CD4-positive, alpha-beta T cell treated with Interleukin-15 for 1 hour (primary cell): Measurements from ENCODE around the gene TFEC.

ENCODE experiments used
- DNase-seq: peaks from one replicate; pipeline ENCODE4 v3.0.0-alpha.2; 2020

The TFEC gene

GRCh38 chr7:115920367-115920766 lies 110.2 kb downstream of the TFEC start:
- DNase-seq: no peak

GRCh38 chr7:115914951-115915350 lies 115.6 kb downstream of the TFEC start:
- no peak for DNase-seq

GRCh38 chr7:115911465-115911864 lies 119.1 kb downstream of the TFEC start:
- no peak for DNase-seq

DNA sequence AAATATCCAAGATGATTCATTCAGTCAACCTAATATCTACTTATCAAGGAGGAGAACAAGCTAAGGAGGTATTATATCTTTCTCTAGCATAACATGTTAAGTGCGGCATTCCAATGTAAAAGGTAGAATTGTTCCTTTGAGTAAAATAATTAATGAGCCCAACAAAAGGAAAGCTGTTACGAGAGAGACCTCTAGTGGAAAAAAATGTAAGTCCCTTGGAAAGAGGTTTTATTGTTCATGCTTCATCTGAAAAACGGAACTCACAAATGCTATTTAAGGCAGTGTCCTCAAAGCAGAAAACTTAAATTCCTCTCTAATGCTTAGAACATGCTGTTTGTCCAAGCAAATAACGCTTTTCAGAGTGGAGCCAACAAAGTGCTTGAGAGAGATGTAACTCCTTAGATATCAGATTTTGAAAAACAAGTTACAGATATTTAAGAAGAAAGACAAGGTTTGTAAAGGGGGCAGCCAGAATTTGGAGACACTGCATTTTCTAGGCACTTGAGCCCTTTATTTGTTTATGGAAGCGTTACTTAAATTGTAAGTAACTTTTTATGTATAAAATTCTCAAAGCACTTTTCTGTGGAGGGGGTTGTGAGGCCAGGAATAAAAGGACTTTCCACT lies 119.9 kb downstream of the TFEC start:
- DNase-seq: no peak

DNA sequence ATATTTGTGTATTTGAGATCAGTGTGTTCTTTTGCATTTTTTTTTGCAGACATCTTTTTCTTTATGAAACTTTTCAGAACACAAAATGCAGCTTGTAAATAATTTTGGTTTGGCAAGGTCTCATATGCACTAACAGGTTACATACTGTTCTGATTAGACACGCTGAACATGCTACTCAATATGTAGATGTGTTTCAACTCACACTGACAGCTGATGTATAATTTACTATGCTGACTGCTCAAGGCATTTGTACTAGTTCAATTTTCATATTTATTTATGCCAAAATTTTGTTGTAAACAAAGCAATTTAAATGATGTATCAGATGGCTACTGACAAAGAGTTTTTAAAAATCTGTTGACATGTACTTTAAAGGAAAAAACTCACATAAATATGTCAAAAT lies 123.8 kb downstream of the TFEC start:
- DNase-seq: no peak

DNA sequence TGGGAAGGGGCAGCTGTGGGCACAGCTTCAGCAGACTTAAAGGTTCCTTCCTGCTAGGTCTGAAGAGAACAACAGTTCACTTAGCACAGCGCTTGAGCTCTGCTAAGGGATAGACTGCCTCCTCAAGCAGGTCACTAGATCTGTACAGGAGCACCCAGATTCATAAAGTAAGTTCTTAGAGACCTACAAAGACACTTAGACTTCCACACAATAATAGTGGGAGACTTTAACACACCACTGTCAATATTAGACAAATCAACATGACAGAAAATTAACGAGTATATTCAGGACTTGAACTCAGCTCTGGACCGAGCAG lies 140.9 kb downstream of the TFEC start:
- DNase-seq: no peak

GRCh38 chr7:115888981-115889668 lies 141.4 kb downstream of the TFEC start:
- no peak for DNase-seq

- no peak for DNase-seq
Observed at GRCh38 chr7:115885550-115885949, 145.0 kb downstream of the TFEC start.
